ENCODE data around the gene TMEM47. TPM values are rescaled to one million over a fixed set of nuclear protein-coding genes. Genes with fewer than 3 reads are reported as not detected.

Gene TMEM47
- total and polyA plus RNA-seq, 8 donors, result 2.2 to 4.0 (median 3.4) TPM

- ATAC-seq, result no peak
- Histone ChIP-seq H3K27ac (peak overlapping the region in 1 of 4 donors; percentile 1), H3K27me3 (peaks cover 0 to 11% (median 0%) of the 10 kb centered on the region in 4 donors), H3K4me3 (peak overlapping the region; percentile 33 to 56 (median 48)), H3K9me3 (no peaks in the 10 kb centered on the region), H3K36me3 (no peaks in the 10 kb centered on the region), H3K4me1 (no peaks in the 10 kb centered on the region)
- WGBS, 2 donors, result 3 to 20% methylated on average over 13 of the region's 13 CpGs
- intact Hi-C loops (cut with DNase I), result no loop called here
- no peak for FAIRE-seq
- no peak for DNase-seq
- TF ChIP-seq CTCF (IDR thresholded peaks at IDR 0.05), result no peak
Measured at GRCh38 chrX:34657726-34658070, 613 bp upstream of the TMEM47 start.

GRCh38 chrX:34656467-34656841 is 631 bp downstream of the TMEM47 start:
- H3K4me1 ChIP-seq, result no peaks in the 10 kb centered on the region
- peak in 3 of 6 donors; percentile 17 to 53 (median 24) for DNase-seq
- FAIRE-seq, result no peak
- no peak for TF ChIP-seq CTCF (IDR thresholded peaks at IDR 0.05)
- 2 to 23% methylated on average over 15 to 27 of the region's 27 CpGs for WGBS, 2 donors
- H3K27ac ChIP-seq, result no peak overlapping the region
- intact Hi-C loops (cut with DNase I), result no loop called here
- H3K9me3 ChIP-seq, result no peaks in the 10 kb centered on the region
- peak overlapping the region; percentile 33 to 56 (median 48) for H3K4me3 ChIP-seq
- peaks cover 0 to 11% (median 0%) of the 10 kb centered on the region in 4 donors for H3K27me3 ChIP-seq
- no peaks in the 10 kb centered on the region for H3K36me3 ChIP-seq
- ATAC-seq, result peak in 3 of 4 donors; percentile 11 to 14 (median 12)

- no peak for DNase-seq
- H3K27me3 ChIP-seq, result peaks cover 0 to 6% (median 0%) of the 10 kb centered on the region in 4 donors
- peak overlapping the region; percentile 33 to 56 (median 48) for H3K4me3 ChIP-seq
- ATAC-seq, result no peak
- WGBS, 2 donors, result 2 to 23% methylated on average over 25 of the region's 25 CpGs
- no peaks in the 10 kb centered on the region for H3K9me3 ChIP-seq
- no peaks in the 10 kb centered on the region for H3K36me3 ChIP-seq
- H3K4me1 ChIP-seq, result no peaks in the 10 kb centered on the region
- intact Hi-C loops (cut with DNase I), result no loop called here
- TF ChIP-seq CTCF (IDR thresholded peaks at IDR 0.05), result no peak
- FAIRE-seq, result no peak
- H3K27ac ChIP-seq, result no peak overlapping the region
Measured at GRCh38 chrX:34655501-34656455, 1.3 kb downstream of the TMEM47 start.

- no peak overlapping the region for H3K4me3 ChIP-seq
- FAIRE-seq (no peak), DNase-seq (no peak), ATAC-seq (no peak)
- no peaks in the 10 kb centered on the region for H3K4me1 ChIP-seq
- peaks cover 0 to 4% (median 0%) of the 10 kb centered on the region in 4 donors for H3K27me3 ChIP-seq
- no peak overlapping the region for H3K27ac ChIP-seq
- H3K9me3 ChIP-seq, result no peaks in the 10 kb centered on the region
- 25 to 35% methylated on average over 9 of the region's 9 CpGs for WGBS, 2 donors
- intact Hi-C loops (cut with DNase I), result no loop called here
- no peak for TF ChIP-seq CTCF (IDR thresholded peaks at IDR 0.05)
- H3K36me3 ChIP-seq, result no peaks in the 10 kb centered on the region
Measured at GRCh38 chrX:34654696-34655490, 2.2 kb downstream of the TMEM47 start.

Measured in pancreas (tissue), 10 donors.